OCI-M2 (cell line): Measurements from ENCODE around the gene ANGPT4.
"Not testable (repeated sequence)": the region's sequence is repeated elsewhere in the genome, so short reads cannot be mapped to it uniquely, and the experiment has no call there.

Source experiments
- DNase-seq: peaks from one replicate; lab custom pipeline; 2025; ENCODE audit not compliant: unreplicated experiment; lab: John Stamatoyannopoulos, UW

ANGPT4 gene

GRCh38 chr20:877814-878213, 38.3 kb downstream of the ANGPT4 start:
- no peak for DNase-seq

GRCh38 chr20:875115-875514, 41.0 kb downstream of the ANGPT4 start:
- DNase-seq = no peak

- DNase-seq = no peak
Observed at GRCh38 chr20:873875-874607, 42.1 kb downstream of the ANGPT4 start.

- DNase-seq = no peak
Observed at GRCh38 chr20:872855-873520, 43.1 kb downstream of the ANGPT4 start.

GRCh38 chr20:871948-872347, 44.2 kb downstream of the ANGPT4 start:
- DNase-seq = no peak

GRCh38 chr20:871436-871835, 44.7 kb downstream of the ANGPT4 start:
- no peak for DNase-seq

GRCh38 chr20:870758-871157, 45.4 kb downstream of the ANGPT4 start:
- no peak for DNase-seq

- no peak for DNase-seq
Observed at GRCh38 chr20:869606-870005, 46.5 kb downstream of the ANGPT4 start.

- DNase-seq = no peak
Observed at GRCh38 chr20:868279-868678, 47.9 kb downstream of the ANGPT4 start.

- DNase-seq = no peak
Observed at GRCh38 chr20:865440-865839, 50.7 kb downstream of the ANGPT4 start.

- DNase-seq = no peak
Observed at GRCh38 chr20:860891-861290, 55.2 kb downstream of the ANGPT4 start.

- no peak for DNase-seq
Observed at GRCh38 chr20:859751-860231, 56.3 kb downstream of the ANGPT4 start.

GRCh38 chr20:858011-858410, 58.1 kb downstream of the ANGPT4 start:
- no peak for DNase-seq

GRCh38 chr20:856361-856775, 59.8 kb downstream of the ANGPT4 start:
- DNase-seq = no peak

GRCh38 chr20:855466-856360, 60.4 kb downstream of the ANGPT4 start:
- no peak for DNase-seq

- no peak for DNase-seq
Observed at GRCh38 chr20:854601-855000, 61.5 kb downstream of the ANGPT4 start.

- no peak for DNase-seq
Observed at GRCh38 chr20:853406-853996, 62.6 kb downstream of the ANGPT4 start.

- not testable (repeated sequence) for DNase-seq
Observed at GRCh38 chr20:848731-849130, 67.4 kb downstream of the ANGPT4 start.

GRCh38 chr20:848193-848592, 67.9 kb downstream of the ANGPT4 start:
- DNase-seq = no peak

GRCh38 chr20:846894-847278, 69.2 kb downstream of the ANGPT4 start:
- DNase-seq = no peak
